ENCODE data around the gene LSR. TPM values are rescaled to one million over a fixed set of nuclear protein-coding genes. Genes with fewer than 3 reads are reported as not detected.

The LSR gene
- total RNA-seq, 1 donor from 2014 or later, result 5.4 TPM

GRCh38 chr19:35294859-35295791 is 46.3 kb downstream of the LSR start:
- Mint-ChIP-seq H3K4me1 (ENCODE audit: low read depth, unreplicated experiment) (peaks cover 7% of the 10 kb centered on the region), H3K27ac (ENCODE audit: unreplicated experiment) (no peak overlapping the region), H3K4me3 (ENCODE audit: unreplicated experiment) (no peak overlapping the region), H3K27me3 (ENCODE audit: unreplicated experiment) (peaks cover 11% of the 10 kb centered on the region), H3K9me3 (ENCODE audit: unreplicated experiment) (peaks cover 2% of the 10 kb centered on the region), H3K36me3 (ENCODE audit: unreplicated experiment) (no peaks in the 10 kb centered on the region)
- no peak for DNase-seq
- no peak for TF ChIP-seq CTCF (IDR thresholded peaks at IDR 0.05; ENCODE audit: partially characterized antibody, unreplicated experiment)

GRCh38 chr19:35295792-35296462 is 47.1 kb downstream of the LSR start:
- Mint-ChIP-seq H3K4me1 (ENCODE audit: low read depth, unreplicated experiment) (peaks cover 7% of the 10 kb centered on the region), H3K27ac (ENCODE audit: unreplicated experiment) (no peak overlapping the region), H3K4me3 (ENCODE audit: unreplicated experiment) (no peak overlapping the region), H3K27me3 (ENCODE audit: unreplicated experiment) (peaks cover 11% of the 10 kb centered on the region), H3K9me3 (ENCODE audit: unreplicated experiment) (peaks cover 4% of the 10 kb centered on the region), H3K36me3 (ENCODE audit: unreplicated experiment) (no peaks in the 10 kb centered on the region)
- no peak for DNase-seq
- no peak for TF ChIP-seq CTCF (IDR thresholded peaks at IDR 0.05; ENCODE audit: partially characterized antibody, unreplicated experiment)

DNA sequence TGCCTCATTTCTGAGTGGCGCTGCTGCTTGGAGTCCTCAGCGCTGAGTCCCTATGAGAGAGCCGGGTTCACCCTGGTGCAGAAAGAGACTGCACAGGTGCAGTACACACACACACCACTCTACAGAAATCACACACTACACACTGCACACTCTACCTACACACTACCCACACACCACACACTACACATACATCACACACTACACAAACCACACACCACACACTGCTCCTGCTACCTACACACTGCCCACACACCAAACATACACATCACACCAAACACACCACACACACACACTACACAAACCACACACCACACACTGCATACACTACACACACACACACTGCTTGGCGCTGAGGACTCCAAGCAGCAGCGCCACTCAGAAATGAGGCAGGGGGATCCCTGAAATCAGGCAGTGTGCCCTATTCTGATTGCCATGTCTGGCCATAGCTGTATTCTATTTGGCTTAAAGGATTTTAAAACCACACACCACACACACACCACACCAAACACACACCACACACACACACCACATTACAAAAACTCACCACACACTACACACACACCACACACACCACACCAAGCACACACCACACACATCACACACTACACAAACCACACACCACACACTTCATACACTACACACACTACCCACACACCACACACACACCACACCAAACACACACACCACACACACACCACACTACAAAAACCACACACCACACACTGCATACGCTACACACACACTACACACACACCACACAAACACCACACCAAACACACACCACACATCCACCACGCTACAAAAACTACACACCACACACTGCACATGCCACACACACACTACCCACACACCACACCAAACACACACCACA is 48.1 kb downstream of the LSR start:
- peaks cover 7% of the 10 kb centered on the region for H3K4me1 Mint-ChIP-seq (ENCODE audit: low read depth, unreplicated experiment)
- H3K27ac Mint-ChIP-seq (ENCODE audit: unreplicated experiment), result no peak overlapping the region
- peaks cover 2% of the 10 kb centered on the region for H3K36me3 Mint-ChIP-seq (ENCODE audit: unreplicated experiment)
- TF ChIP-seq CTCF (IDR thresholded peaks at IDR 0.05; ENCODE audit: partially characterized antibody, unreplicated experiment), result no peak
- H3K27me3 Mint-ChIP-seq (ENCODE audit: unreplicated experiment), result peaks cover 12% of the 10 kb centered on the region
- H3K9me3 Mint-ChIP-seq (ENCODE audit: unreplicated experiment), result peaks cover 6% of the 10 kb centered on the region
- no peak for DNase-seq
- H3K4me3 Mint-ChIP-seq (ENCODE audit: unreplicated experiment), result no peak overlapping the region

DNA sequence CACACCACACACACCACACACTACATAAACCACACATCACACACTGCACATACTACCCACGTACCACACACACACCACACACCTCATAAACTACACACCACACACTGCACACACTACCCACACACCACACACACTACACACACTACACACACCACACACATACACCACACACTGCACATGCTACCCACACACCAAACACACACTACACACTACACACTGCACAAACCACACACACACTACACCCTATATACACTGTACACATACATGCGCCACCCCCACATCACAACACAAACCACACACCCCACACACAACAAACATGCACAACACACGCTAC is 48.7 kb downstream of the LSR start:
- H3K4me1 Mint-ChIP-seq (ENCODE audit: low read depth, unreplicated experiment), result peaks cover 7% of the 10 kb centered on the region
- peaks cover 4% of the 10 kb centered on the region for H3K36me3 Mint-ChIP-seq (ENCODE audit: unreplicated experiment)
- peaks cover 8% of the 10 kb centered on the region for H3K27me3 Mint-ChIP-seq (ENCODE audit: unreplicated experiment)
- H3K27ac Mint-ChIP-seq (ENCODE audit: unreplicated experiment), result no peak overlapping the region
- DNase-seq, result no peak
- no peak for TF ChIP-seq CTCF (IDR thresholded peaks at IDR 0.05; ENCODE audit: partially characterized antibody, unreplicated experiment)
- no peak overlapping the region for H3K4me3 Mint-ChIP-seq (ENCODE audit: unreplicated experiment)
- H3K9me3 Mint-ChIP-seq (ENCODE audit: unreplicated experiment), result peaks cover 6% of the 10 kb centered on the region
